GM12878 (cell line): ENCODE results near the gene TMEM170B. TPM values are rescaled to one million over a fixed set of nuclear protein-coding genes. Genes with fewer than 3 reads are reported as not detected.

Experiments used
- ATAC-seq: fragments of 200-7000 bp; cut with Tn5 transposase; 3 replicates; pipeline ENCODE4 v1.9.1; 2020; ENCODE audit warnings: mild to moderate bottlenecking, moderate library complexity
- BruUV-seq: library from RNA; stranded (reverse); fragments of 400-500 nt; replicated peaks from 2 replicates; lab custom pipeline; 2021; lab: Mats Ljungman, UMichigan
- CTCF ChIA-PET: fragments of 300-600 bp; sonication (Branson Sonifier 250); formaldehyde crosslinking; extraction: SDS; loops from one replicate; lab custom pipeline; 2021; ENCODE audit warnings: inconsistent platforms; lab: Yijun Ruan, JAX
- POLR2A ChIA-PET: fragments of 350-600 bp; formaldehyde crosslinking; extraction: SDS; loops from one replicate; lab custom pipeline; 2021; ENCODE audit warnings: inconsistent platforms; lab: Charles Lee
- RAD21 ChIA-PET: fragments of 300-600 bp; sonication (Branson Sonifier 250); formaldehyde crosslinking; loops from one replicate; lab custom pipeline; 2023; ENCODE audit warnings: antibody characterized with exemption; ENCODE audit not compliant: unreplicated experiment; lab: Charles Lee
- SMC1A ChIA-PET: fragments of 300-600 bp; sonication (Branson Sonifier 250); formaldehyde crosslinking; loops from one replicate; lab custom pipeline; 2023; ENCODE audit not compliant: unreplicated experiment, uncharacterized antibody; lab: Charles Lee
- DNase-seq: peaks from one replicate; pipeline ENCODE4 v3.0.0-alpha.2; 2011; ENCODE audit warnings: low read depth, low spot score
- FAIRE-seq: peaks from 3 replicates; lab custom pipeline; 2011; peaks lifted over from hg19 to GRCh38; lab: Jason Lieb, UNC
- H2AFZ ChIP-seq: 2 replicates; pipeline ENCODE4 v1.6.0; 2011; ENCODE audit warnings: low read depth, low read length, control low read depth; ENCODE audit not compliant: control insufficient read depth
- H3K27ac ChIP-seq: 2 replicates; pipeline ENCODE4 v1.5.1; 2011; ENCODE audit warnings: control low read depth; ENCODE audit not compliant: control insufficient read depth, insufficient read depth
- H3K27me3 ChIP-seq, 2 experiments: replicated peaks in 1 of 2; 2 replicates each; pipeline versions ENCODE4 v1.6.0 to v1.6.1; 2011; ENCODE audit warnings: low read length in 1 of 2; ENCODE audit not compliant: control insufficient read depth in 2 of 2, insufficient read depth in 2 of 2
- H3K36me3 ChIP-seq, 2 experiments: 2 replicates each; pipeline ENCODE4 v1.5.1; 2011; ENCODE audit warnings: low read length in 1 of 2; ENCODE audit not compliant: control insufficient read depth in 2 of 2, insufficient read depth in 2 of 2
- H3K4me1 ChIP-seq: 2 replicates; pipeline ENCODE4 v1.6.1; 2011; ENCODE audit warnings: mild to moderate bottlenecking, low read length, moderate library complexity, mixed read lengths; ENCODE audit not compliant: control insufficient read depth, insufficient read depth
- H3K4me2 ChIP-seq: 2 replicates; pipeline ENCODE4 v1.6.0; 2011; ENCODE audit warnings: control low read depth; ENCODE audit not compliant: control insufficient read depth, insufficient read depth
- H3K4me3 ChIP-seq: fragments of 200-600 bp; sonication (generic); 2 replicates; pipeline ENCODE4 v1.5.1; 2016
- H3K79me2 ChIP-seq: 2 replicates; pipeline ENCODE4 v1.6.0; 2011; ENCODE audit warnings: low read length; ENCODE audit not compliant: control insufficient read depth, insufficient read depth
- H3K9ac ChIP-seq: 2 replicates; pipeline ENCODE4 v1.8.0; 2011; ENCODE audit warnings: low read length, control low read depth, mixed read lengths; ENCODE audit not compliant: control insufficient read depth, insufficient read depth
- H3K9me3 ChIP-seq: replicated peaks from 3 replicates; pipeline ENCODE4 v1.5.1; 2011; ENCODE audit warnings: mild to moderate bottlenecking, low read length; ENCODE audit not compliant: control insufficient read depth, insufficient read depth
- H4K20me1 ChIP-seq: 2 replicates; pipeline ENCODE4 v1.6.0; 2011; ENCODE audit not compliant: control insufficient read depth, insufficient read depth
- CHD4 ChIP-seq: fragments of 200-600 bp; sonication (generic); IDR thresholded peaks from 2 replicates; pipeline ENCODE4 v1.6.1; 2016; ENCODE audit warnings: mild to moderate bottlenecking
- DPF2 ChIP-seq: fragments of 450-650 bp; IDR thresholded peaks from 2 replicates; pipeline ENCODE4 v1.6.1; 2017; ENCODE audit warnings: mild to moderate bottlenecking
- E4F1 ChIP-seq: fragments of 450-650 bp; IDR thresholded peaks from 2 replicates; pipeline ENCODE4 v1.6.1; 2018; ENCODE audit warnings: borderline replicate concordance, mild to moderate bottlenecking; ENCODE audit not compliant: partially characterized antibody
- GABPA ChIP-seq: IDR thresholded peaks from 2 replicates; pipeline ENCODE4 v1.6.1; 2014; ENCODE audit warnings: antibody characterized with exemption, low read depth, mild to moderate bottlenecking, inconsistent platforms
- JUNB ChIP-seq: IDR thresholded peaks from 2 replicates; pipeline ENCODE4 v1.6.1; 2016; ENCODE audit warnings: antibody characterized with exemption, mild to moderate bottlenecking
- MYC ChIP-seq: IDR thresholded peaks from 2 replicates; pipeline ENCODE4 v1.6.1; 2011; ENCODE audit warnings: mild to moderate bottlenecking, low read length, moderate library complexity, inconsistent platforms; ENCODE audit not compliant: insufficient read depth, insufficient replicate concordance, insufficient read length, severe bottlenecking
- NFYA ChIP-seq: IDR thresholded peaks from 2 replicates; pipeline ENCODE4 v1.6.1; 2011; ENCODE audit warnings: low read depth, mild to moderate bottlenecking, low read length, improper control_type of control experiment, borderline replicate concordance
- RAD21 ChIP-seq: IDR thresholded peaks from 2 replicates; pipeline ENCODE4 v1.6.1; 2011; ENCODE audit warnings: mild to moderate bottlenecking, low read depth, low read length, moderate library complexity; ENCODE audit not compliant: insufficient read depth
- RAD51 ChIP-seq: fragments of 450-650 bp; IDR thresholded peaks from 2 replicates; pipeline ENCODE4 v1.6.1; 2016; ENCODE audit warnings: moderate library complexity, mild to moderate bottlenecking, inconsistent platforms
- SMC3 ChIP-seq: IDR thresholded peaks from 2 replicates; pipeline ENCODE4 v1.6.1; 2011; ENCODE audit warnings: low read length, improper control_type of control experiment, borderline replicate concordance
- TAF1 ChIP-seq: IDR thresholded peaks from 2 replicates; pipeline ENCODE4 v1.6.1; 2011; ENCODE audit warnings: mild to moderate bottlenecking, low read depth, low read length, borderline replicate concordance
- TCF7 ChIP-seq: IDR thresholded peaks from 2 replicates; pipeline ENCODE4 v1.6.1; 2014; ENCODE audit warnings: antibody characterized with exemption, borderline replicate concordance
- ZNF217 ChIP-seq: fragments of 450-650 bp; IDR thresholded peaks from 2 replicates; pipeline ENCODE4 v1.6.1; 2017; ENCODE audit warnings: antibody characterized with exemption, mild to moderate bottlenecking
- ZNF384 ChIP-seq: IDR thresholded peaks from 2 replicates; pipeline ENCODE4 v1.6.1; 2012; ENCODE audit warnings: low read depth, mild to moderate bottlenecking, low read length, improper control_type of control experiment, borderline replicate concordance
- ZNF592 ChIP-seq: fragments of 450-650 bp; IDR thresholded peaks from 2 replicates; pipeline ENCODE4 v1.6.1; 2017; ENCODE audit warnings: mild to moderate bottlenecking, moderate library complexity
- ZNF622 ChIP-seq: fragments of 450-650 bp; IDR thresholded peaks from 2 replicates; pipeline ENCODE4 v1.6.1; 2017; ENCODE audit warnings: mild to moderate bottlenecking, inconsistent platforms
- ZSCAN29 ChIP-seq: fragments of 450-650 bp; IDR thresholded peaks from 2 replicates; pipeline ENCODE4 v1.6.1; 2017; ENCODE audit warnings: mild to moderate bottlenecking, moderate library complexity
- WGBS: methylation state at CpG from one replicate; pipeline ENCODE4 v1.1.6; 2016; ENCODE audit warnings: low lambda C conversion rate; ENCODE audit not compliant: insufficient replicate concordance, insufficient coverage; ENCODE audit errors: missing lambda C conversion rate; 5-methylcytosine and 5-hydroxymethylcytosine counted together
- in situ Hi-C: fragments of 300-500 bp; cut with MboI; formaldehyde crosslinking; loops from 9 replicates; pipeline ENCODE4 v1.14.3; 2018; ENCODE audit warnings: mixed read lengths
- intact Hi-C: fragments of 100-400 bp; cut with micrococcal nuclease; formaldehyde crosslinking; loops from one replicate; pipeline ENCODE4 v1.14.2; 2022; ENCODE audit not compliant: unreplicated experiment
- polyA plus RNA-seq, 11 experiments: library from polyadenylated mRNA; depleted of rRNA in 4 of 11; unstranded in 6 of 11; stranded (reverse) in 5 of 11; fragments of >200 nt; fragmentation: Nextera tagmentation in 4 of 11; fragmentation: Illumina TruSeq in 1 of 11; extraction: Ambion mirVana in 4 of 11; extraction: Trizol in 1 of 11; gene quantifications; 1 replicate in 1 of 11; 2 replicates in 10 of 11; pipeline versions ENCODE4 v1.2.1 to v1.2.3, GENCODE V29; 2011 to 2016; ENCODE audit warnings: inconsistent platforms in 2 of 11, missing spikeins in 2 of 11, low read depth in 1 of 11
- total RNA-seq, 4 experiments: library from RNA; depleted of rRNA in 3 of 4; stranded (reverse); fragments of >200 nt in 3 of 4; fragmentation: Illumina TruSeq in 1 of 4; extraction: Trizol in 1 of 4; gene quantifications; 2 replicates each; pipeline versions ENCODE4 v1.2.1 to v1.2.3, GENCODE V29; 2013 to 2021

TMEM170B gene
- total and polyA plus RNA-seq, 10 of the 15 experiments (the other 5 are each of a cell fraction or from before 2014, with no cell fraction given), result 0.38 to 10.3 (median 4.2) TPM

- TF ChIP-seq JUNB (no peak), E4F1 (no peak), SMC3 (no peak), MYC (no peak), TCF7 (no peak), ZNF217 (no peak), TAF1 (no peak)
Measured at GRCh38 chr6:11589261-11589660, 51.7 kb downstream of the TMEM170B start (continued).

- Histone ChIP-seq H3K9me3 (no peaks in the 10 kb centered on the region), H3K4me2 (no peak overlapping the region), H3K27ac (no peak overlapping the region), H4K20me1 (no peaks in the 10 kb centered on the region), H2AFZ (no peak overlapping the region), H3K27me3 (no peaks in the 10 kb centered on the region), H3K9ac (no peak overlapping the region), H3K36me3 (no peaks in the 10 kb centered on the region), H3K4me1 (no peaks in the 10 kb centered on the region), H3K79me2 (no peaks in the 10 kb centered on the region), H3K4me3 (no peak overlapping the region)
- WGBS, result 31% methylated on average over 8 of the region's 8 CpGs
- POLR2A ChIA-PET, result no interaction called here
- SMC1A ChIA-PET, result interaction anchor here (1.3 to 1.5 kb wide), 2 partner anchors 63 to 699 kb away, joined by 4 to 5 read pairs; no protein-coding TSS in a partner anchor
- ATAC-seq (no peak), DNase-seq (no peak), FAIRE-seq (no peak)
- intact Hi-C loops, result no loop called here
- no TSS peak for BruUV-seq
- in situ Hi-C loops, result no loop called here
- RAD21 ChIA-PET, result no interaction called here
- CTCF ChIA-PET, result interaction anchor here (0.6 to 2.6 kb wide), 4 partner anchors 9 to 1195 kb away, joined by 3 to 12 read pairs (median 3); no protein-coding TSS in a partner anchor
- TF ChIP-seq RAD21, result no peak
- TF ChIP-seq ZNF622, result no peak
- no peak for TF ChIP-seq ZNF592
- TF ChIP-seq ZSCAN29, result no peak
- TF ChIP-seq CHD4, result no peak
- no peak for TF ChIP-seq GABPA
- no peak for TF ChIP-seq DPF2
- no peak for TF ChIP-seq ZNF384
- TF ChIP-seq NFYA, result no peak
- TF ChIP-seq TCF7, result no peak
- no peak for TF ChIP-seq RAD51
Measured at GRCh38 chr6:11592294-11592906, 54.9 kb downstream of the TMEM170B start.
